Dedifferentiated amniotic fluid mesenchymal stem cell (primary cell): Measurements from ENCODE around the gene FAM78A.
"Not testable (repeated sequence)": the region's sequence is repeated elsewhere in the genome, so short reads cannot be mapped to it uniquely, and the experiment has no call there.

Experiments used
- DNase-seq: peaks from one replicate; pipeline ENCODE4 v3.0.0-alpha.2; 2016; ENCODE audit errors: extremely low spot score

Gene FAM78A

DNA sequence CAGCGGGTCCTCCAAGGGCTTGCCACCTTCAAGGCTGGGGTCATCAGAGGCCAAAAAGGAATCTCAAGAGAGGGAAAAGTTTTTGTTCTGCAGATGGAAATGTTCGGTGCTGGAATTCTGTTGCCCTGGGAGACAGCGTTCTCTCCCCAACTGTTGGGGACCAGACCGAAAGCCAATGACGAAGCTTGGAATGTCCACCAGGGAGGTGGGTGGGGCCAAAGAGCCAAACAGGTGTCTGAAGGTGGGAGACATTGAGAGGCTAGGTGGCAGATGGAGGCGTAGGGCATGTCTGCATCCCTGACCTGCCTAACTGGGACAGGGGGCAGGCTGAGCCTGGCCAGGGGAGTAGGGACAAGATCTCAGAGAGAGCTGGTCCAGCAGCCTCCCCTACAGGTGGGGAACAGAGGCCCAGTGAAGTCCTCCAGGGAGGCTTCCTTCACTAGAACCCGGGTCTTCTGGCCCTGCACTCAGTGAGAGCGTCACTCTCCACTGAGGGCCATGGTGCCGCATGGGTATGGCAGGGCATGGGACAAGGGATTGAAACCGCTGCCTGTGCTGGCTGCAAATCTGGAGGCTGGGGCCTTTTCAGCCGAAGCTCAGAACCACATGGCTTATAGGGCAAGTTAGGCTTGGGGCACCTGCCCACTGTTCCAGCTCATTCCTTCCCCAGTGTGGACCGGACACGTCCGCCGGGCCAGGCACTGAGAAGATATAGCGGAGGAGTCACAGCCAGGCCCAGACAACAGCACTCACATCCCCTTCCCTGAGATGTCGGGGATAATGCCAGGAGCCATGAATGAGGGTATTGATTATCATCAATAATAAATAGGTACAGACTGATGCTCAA, 5.0 kb upstream of the FAM78A start:
- no peak for DNase-seq

GRCh38 chr9:131280660-131281059, 4.3 kb upstream of the FAM78A start:
- no peak for DNase-seq

GRCh38 chr9:131279863-131280570, 3.7 kb upstream of the FAM78A start:
- no peak for DNase-seq

GRCh38 chr9:131279196-131279862, 3.0 kb upstream of the FAM78A start:
- no peak for DNase-seq

- no peak for DNase-seq
Measured at GRCh38 chr9:131278702-131279111, 2.4 kb upstream of the FAM78A start.

GRCh38 chr9:131277910-131278701, 1.8 kb upstream of the FAM78A start:
- peak; percentile 77 for DNase-seq

GRCh38 chr9:131277287-131277909, 1.1 kb upstream of the FAM78A start:
- DNase-seq, result no peak

GRCh38 chr9:131276891-131277286, 579 bp upstream of the FAM78A start:
- DNase-seq, result no peak

- DNase-seq, result no peak
Measured at GRCh38 chr9:131275332-131276093, 797 bp downstream of the FAM78A start.

- DNase-seq, result no peak
Measured at GRCh38 chr9:131274674-131275331, 1.5 kb downstream of the FAM78A start.

DNA sequence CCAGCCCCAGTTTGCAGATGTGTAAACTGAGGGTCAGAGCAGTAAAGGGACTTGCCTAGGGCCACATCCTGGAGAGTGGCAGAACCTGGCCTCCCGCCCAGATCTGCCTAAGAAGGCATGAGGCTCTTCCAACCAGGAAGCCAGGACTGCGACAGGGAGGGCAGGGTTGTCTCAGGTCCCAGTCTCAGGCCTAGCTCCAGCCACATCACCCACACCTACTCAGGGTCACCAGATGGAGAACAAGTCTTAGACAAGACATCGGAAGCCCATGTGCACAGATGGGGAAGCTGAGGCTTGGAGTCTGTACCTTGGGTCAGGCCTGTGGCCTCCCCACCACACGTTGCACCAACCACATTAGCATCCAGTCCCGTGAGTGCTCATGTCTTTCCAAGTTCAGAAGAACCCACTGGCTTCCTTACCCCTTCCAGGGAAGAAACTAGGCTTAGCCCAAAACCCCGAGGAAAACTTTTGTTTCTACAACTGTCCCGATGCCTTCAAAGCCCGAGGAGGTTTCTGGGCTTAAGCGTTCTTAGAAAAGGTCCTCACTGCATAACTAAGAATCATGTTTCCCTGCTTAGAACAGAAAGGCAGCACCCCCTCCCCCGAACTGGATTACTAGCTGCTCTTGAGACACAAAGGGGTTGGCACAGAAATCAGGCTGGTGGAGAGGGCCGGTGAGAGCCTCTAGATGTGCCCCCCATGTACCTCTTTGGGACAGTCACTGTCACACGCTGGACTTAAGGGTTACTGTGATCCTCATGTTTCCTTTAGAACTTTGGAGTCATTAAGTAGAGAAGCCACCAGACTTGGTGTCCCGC, 2.2 kb downstream of the FAM78A start:
- DNase-seq, result no peak

GRCh38 chr9:131273146-131273855, 3.0 kb downstream of the FAM78A start:
- DNase-seq, result no peak

DNA sequence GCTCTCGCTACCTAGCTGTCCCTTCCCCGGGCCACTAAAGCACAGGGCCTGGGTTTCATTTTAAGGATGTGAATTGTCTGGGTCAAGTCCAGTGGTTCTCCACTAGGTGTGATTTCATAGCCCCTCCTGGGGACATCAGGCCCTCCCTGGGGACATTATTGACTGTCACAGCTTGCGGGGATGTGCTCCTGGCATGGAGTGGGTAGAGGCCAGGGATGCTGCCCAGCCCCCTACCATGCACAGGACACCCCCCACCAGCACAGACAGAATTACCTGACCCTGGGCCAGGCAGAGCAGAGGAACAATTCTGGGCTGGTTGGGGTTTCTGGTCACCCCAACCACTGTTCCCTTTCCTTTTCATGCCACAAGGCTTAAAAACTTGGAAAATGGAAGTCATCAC, 4.1 kb downstream of the FAM78A start:
- DNase-seq, result no peak

GRCh38 chr9:131271506-131271931, 4.8 kb downstream of the FAM78A start:
- DNase-seq, result no peak

GRCh38 chr9:131271016-131271273, 5.4 kb downstream of the FAM78A start:
- DNase-seq, result not testable (repeated sequence)

GRCh38 chr9:131270171-131271015, 5.9 kb downstream of the FAM78A start:
- no peak for DNase-seq

- no peak for DNase-seq
Measured at GRCh38 chr9:131266266-131267229, 9.8 kb downstream of the FAM78A start.
